NCI-H187 treated with DMSO at 0.1 percent for 48 hours (cell line): ENCODE results near the gene ZSWIM9.

ENCODE experiments used
- DNase-seq: peaks from one replicate; lab custom pipeline; 2025; lab: John Stamatoyannopoulos, UW

ZSWIM9 gene

DNA sequence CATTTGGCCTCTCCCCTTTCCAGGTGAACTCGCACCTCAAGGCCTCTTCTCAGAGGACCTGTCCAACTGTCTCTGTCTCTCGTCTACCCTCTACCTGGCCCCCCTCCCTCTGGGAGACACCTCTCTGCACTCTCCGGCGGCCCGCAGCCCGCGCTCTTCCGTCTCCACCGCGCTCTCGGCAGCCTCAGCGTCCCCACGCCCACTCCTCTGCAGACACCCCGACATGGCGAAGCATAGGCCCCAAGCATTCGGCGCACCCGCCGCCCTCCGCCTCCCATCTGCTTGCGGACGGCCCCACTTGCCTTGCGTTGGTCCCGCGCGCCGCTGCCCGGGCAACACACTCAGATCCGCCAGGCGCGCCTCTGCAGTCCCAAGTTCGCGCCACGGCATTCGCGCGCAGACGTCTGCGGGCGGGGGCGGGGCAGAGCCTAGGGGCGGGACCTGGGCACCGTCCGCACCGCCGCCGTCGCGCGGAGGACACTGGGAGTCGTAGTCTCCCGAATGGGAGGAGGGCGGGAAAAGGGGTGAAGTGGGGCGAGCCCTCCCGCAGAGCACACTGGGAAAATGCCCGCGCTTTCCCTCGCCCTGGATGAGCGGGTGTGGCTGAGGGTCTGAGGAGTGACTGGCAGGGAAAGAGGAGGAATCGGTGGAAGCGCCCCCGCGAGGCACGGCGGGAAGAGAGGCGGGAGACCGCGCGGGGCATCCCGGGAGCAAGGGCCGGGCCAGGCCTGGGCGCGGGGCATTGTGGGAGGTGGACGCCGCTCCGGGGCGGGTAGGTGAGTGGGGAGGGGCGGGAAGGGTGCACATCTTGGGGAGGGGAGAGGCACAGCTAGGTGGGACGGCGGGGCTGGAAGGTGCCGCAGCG, at the start of gene ZSWIM9, which contains the start of gene LIG1:
TSS of gene ZSWIM9 (plus strand) at position 742 of the 865 bp plus-strand sequence. CDS start 1,123 bp downstream, outside the sequence.
TSS of gene LIG1 (minus strand) at position 406 of the 865 bp plus-strand sequence. CDS start 4,778 bp downstream, outside the sequence.
- DNase-seq: peak; percentile 85

- no peak for DNase-seq
These were observed 49.4 kb upstream of the ZSWIM9 start for GRCh38 chr19:48121066-48121465.

- DNase-seq: no peak
These were observed 48.5 kb upstream of the ZSWIM9 start for GRCh38 chr19:48121909-48122371.

- DNase-seq: no peak
These were observed 48.1 kb upstream of the ZSWIM9 start for GRCh38 chr19:48122421-48122820.

- no peak for DNase-seq
These were observed 46.4 kb upstream of the ZSWIM9 start for GRCh38 chr19:48123907-48124651.

DNA sequence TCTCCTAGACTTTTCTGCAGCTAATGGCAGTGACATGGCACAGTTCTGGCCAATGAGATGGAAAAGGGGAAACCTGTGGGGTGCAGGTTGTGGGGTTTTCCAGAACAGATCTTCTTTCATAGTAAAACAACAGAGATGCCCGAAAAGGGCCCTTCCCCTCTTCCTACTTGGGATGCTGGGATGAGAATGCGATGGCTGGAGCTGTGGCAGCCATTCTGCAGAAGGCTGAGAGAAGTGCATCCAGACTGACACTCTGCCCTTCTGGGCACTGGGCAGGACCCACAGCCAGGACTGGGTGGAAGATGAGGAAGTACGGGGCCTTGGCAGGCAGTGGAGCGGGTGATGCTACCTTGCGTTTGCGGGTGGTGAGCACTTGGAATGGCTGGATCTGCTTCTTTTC, 42.9 kb upstream of the ZSWIM9 start:
- no peak for DNase-seq

DNA sequence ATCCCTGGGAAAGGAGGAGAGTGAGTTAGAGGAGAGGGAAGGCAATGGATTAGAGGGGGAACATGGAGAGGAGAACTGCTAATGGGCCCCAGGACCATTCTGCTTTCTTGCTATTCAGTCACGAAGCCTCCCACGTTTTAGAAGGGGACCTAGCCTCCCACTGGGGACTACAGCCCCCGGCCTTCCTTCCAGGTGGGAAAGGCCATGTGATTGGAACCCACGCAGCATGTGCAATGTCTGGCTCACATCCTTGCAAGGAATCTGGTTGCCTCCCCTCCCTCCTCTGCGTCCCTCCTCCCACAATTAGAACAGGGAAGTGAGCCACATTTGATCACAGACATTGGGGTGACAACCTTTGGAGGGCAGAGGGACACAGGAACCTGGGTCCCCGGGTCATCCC, 37.4 kb upstream of the ZSWIM9 start:
- no peak for DNase-seq

GRCh38 chr19:48135411-48135810, 35.1 kb upstream of the ZSWIM9 start:
- no peak for DNase-seq

- no peak for DNase-seq
These were observed 33.9 kb upstream of the ZSWIM9 start for GRCh38 chr19:48136547-48136946.

DNA sequence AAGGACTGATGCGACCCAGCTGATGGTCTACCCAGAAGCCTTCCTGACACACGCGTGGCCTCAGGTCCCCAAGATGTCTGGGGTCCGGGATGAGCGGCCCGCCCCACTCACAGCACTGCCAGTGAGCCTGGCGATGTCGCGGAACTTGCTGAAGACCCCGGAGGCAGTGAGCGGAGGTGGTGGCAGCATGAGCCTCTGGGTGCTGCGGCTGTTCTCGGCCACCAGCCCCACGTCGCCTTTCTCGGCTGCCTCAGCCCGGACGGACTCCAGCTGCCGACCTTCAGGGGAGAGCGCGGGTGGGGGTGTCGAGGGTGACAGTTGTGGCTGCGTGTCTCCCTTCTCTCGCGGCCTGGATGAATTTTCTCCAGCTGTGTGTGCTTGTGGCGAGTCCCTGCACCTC, 33.1 kb upstream of the ZSWIM9 start:
- DNase-seq: no peak

GRCh38 chr19:48139053-48139452, 31.4 kb upstream of the ZSWIM9 start:
- no peak for DNase-seq

DNA sequence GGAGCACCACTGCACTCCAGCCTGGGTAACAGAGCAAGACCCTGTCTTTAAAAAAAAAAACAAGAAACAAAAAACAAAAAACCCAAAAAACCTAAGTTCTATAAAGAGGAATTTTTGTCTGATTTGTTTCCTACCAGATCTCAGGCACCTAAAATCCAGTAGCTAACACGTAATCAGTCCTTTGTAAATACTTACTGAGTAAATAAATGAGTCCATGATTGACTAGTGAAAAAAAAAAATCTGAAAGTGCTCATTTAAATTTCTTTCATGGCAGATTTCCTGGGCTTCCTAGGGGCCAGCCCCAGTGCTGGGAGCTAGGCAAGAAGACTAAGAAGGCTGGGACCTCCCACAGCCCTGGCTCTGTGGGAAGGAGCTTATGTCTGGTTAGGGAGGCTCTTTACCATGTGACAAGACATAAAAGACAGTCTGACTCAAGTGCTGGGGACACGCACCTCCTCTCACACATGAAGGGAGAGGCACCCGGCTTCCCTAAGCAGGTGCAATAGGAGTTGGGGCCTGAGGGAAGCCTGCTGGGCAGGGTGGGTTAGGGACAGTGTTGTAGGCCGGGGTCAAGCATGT, 22.8 kb upstream of the ZSWIM9 start:
- no peak for DNase-seq

GRCh38 chr19:48148576-48148975, 21.9 kb upstream of the ZSWIM9 start:
- no peak for DNase-seq

DNA sequence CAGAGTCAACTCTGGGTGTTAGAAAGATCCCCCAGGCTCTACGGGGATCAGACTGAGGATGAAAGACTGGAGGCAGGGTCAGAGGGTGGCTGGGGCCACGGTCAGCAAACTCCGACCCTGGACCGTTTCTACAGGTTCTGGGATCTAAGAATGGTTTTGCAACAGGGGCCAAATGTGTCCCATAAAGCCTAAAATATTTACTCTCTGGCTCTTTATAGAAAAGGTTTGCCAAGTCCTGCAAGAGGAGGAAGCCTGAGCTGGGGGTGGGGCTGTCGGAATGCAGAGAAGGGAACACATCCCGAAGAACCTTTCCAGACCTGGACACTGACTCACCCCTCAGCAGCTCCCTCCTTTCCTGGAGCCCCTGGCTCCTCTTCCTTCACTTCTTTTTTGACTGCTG, 21.1 kb upstream of the ZSWIM9 start:
- no peak for DNase-seq

DNA sequence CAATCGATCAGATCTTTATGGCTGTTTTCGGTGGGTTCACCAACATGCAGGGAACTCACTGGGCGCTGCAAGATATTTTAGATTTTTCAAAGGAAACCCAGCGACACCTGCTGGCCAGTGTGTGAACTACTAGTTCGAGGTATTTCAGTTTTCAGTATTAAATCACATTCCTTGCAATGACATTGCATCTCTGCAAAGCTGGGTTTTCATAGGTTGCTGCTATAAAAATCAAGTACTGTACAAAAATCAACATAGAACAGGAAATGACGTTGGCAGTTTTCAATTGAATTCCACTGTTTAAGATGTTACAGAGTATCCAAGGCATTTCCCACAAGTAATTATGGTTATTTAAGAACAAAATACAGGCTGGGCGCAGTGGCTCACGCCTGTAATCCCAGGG, 17.9 kb upstream of the ZSWIM9 start:
- DNase-seq: no peak

DNA sequence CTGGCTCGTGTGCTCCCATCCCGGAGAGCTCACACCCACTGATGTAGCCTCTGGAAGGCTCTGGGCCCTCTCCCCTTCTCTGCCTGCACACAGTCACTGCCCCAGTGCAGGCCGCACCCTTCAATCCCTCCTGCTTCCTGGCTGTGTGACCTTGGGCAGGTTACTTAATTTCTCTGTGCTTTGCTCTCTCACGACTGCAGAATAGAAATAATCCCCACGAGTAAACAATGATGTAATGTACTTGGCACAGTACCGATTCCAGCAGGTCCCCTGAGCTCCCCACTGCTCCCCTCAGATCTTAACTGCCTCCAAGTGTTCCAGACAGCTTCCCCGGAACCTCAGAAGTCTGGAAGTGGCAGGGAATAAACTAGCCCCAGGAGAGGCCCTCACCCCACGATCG, 16.5 kb upstream of the ZSWIM9 start:
- no peak for DNase-seq

DNA sequence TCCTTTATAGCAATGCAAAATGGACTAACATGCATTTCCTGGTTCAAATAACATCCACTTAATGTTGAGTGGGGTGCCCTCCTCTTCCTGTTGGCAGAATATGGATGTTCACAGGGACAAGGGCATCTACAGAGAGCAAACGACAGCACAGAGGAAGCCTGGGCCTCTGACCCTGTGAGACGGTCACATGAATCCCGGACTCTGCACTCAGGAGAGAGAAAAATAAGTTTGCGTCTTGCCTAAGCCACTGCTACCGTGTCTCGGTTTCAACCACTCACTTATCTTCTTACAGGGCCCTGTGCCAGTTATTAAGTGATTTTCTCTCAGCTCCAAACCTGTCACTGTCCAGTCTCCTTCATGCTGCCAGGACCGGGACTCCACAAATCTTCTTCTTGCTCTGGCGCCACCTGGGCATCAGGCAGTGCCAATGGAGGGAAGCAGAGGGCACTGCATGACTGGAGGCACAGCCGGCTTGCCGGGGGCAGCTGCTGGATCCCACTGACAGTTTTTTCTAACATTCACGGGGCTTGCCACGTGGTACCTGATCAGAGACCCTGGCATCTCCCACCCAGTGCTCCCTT, 12.2 kb upstream of the ZSWIM9 start:
- no peak for DNase-seq

GRCh38 chr19:48168689-48169088, 1.8 kb upstream of the ZSWIM9 start:
- no peak for DNase-seq

- DNase-seq: peak; percentile 55
These were observed 922 bp upstream of the ZSWIM9 start for GRCh38 chr19:48169578-48169938.

DNA sequence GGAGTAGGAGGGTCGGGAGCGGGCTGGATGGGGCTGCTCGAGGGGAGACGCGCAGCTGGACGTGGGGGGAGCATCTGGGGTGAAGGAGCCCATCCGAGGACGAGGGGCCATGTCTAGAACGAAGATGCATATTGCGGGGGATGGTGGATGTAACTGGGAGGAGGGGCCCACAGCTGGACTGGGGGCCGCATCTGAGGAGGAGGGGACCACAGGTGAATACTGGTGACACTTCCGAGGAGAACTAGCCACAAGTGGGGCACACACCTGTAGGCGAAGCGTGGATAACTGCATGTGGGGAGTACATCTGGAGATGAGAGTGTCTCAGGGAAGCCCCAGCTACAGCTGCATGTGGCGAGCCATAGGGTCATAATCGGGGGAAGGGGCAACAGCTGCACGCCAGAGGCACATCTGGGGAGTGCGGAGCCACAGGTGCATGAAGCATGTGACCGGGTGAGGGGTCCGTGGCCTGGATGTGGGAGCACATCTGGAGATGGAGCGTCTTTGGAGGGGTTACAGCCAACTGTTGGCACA, 402 bp downstream of the ZSWIM9 start:
- DNase-seq: no peak

DNA sequence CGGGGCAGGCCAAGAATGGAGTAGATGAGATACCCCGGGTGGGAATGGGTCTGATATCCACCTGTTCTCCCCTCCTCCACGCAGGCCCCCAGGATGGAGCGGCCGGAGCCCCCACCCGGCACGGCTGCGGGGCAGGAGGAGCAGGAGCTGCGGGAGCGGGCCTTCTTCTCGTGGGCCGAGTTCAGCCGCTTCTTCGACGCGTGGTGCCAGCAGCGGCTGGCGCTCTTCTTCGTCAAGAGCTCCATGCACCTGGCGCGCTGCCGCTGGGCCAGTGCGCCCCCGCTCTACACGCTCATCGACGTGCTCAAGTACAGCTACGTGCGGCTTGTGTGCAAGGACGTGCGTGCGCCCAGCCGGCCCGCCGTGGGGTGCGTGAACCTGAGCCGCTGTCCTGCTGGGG, 1.2 kb downstream of the ZSWIM9 start:
- no peak for DNase-seq

- no peak for DNase-seq
These were observed 4.1 kb downstream of the ZSWIM9 start for GRCh38 chr19:48174445-48175030.
